HepG2 (cell line): ENCODE measurements around the gene TMEM198. TPM values are rescaled to one million over a fixed set of nuclear protein-coding genes. Genes with fewer than 3 reads are reported as not detected.

Experiments used
- BCLAF1 ChIP-seq: fragments of 450-650 bp; IDR thresholded peaks from 2 replicates; pipeline ENCODE4 v1.6.1; 2017; ENCODE audit warnings: mild to moderate bottlenecking
- CREM ChIP-seq, 2 experiments: sonication (generic) in 1 of 2; formaldehyde crosslinking in 1 of 2; IDR thresholded peaks; 2 replicates each; pipeline versions ENCODE4 v1.4.0 to v1.6.1; 2016 to 2020; ENCODE audit warnings: antibody characterized with exemption in 1 of 2, mild to moderate bottlenecking in 1 of 2, missing genetic modification reagents in 1 of 2
- GPN1 ChIP-seq: sonication (generic); formaldehyde crosslinking; IDR thresholded peaks from 2 replicates; pipeline ENCODE4 v1.5.1; 2020; ENCODE audit warnings: missing genetic modification reagents, borderline replicate concordance
- IKZF4 ChIP-seq: sonication (generic); formaldehyde crosslinking; IDR thresholded peaks from 2 replicates; pipeline ENCODE4 v1.5.1; 2020; ENCODE audit warnings: borderline replicate concordance, mild to moderate bottlenecking, low read depth, missing genetic modification reagents; ENCODE audit errors: not compliant biosample characterization
- KLF6 ChIP-seq: IDR thresholded peaks from 2 replicates; pipeline ENCODE4 v1.8.0; 2016; ENCODE audit warnings: missing biosample characterization, missing genetic modification reagents
- NCOA5 ChIP-seq: sonication (generic); formaldehyde crosslinking; IDR thresholded peaks from 2 replicates; pipeline ENCODE4 v1.4.0; 2020; ENCODE audit warnings: missing genetic modification reagents
- SRF ChIP-seq: IDR thresholded peaks from 2 replicates; pipeline ENCODE4 v1.6.1; 2011; ENCODE audit warnings: mild to moderate bottlenecking, low read depth, low read length, moderate library complexity
- TBP ChIP-seq: sonication (generic); formaldehyde crosslinking; IDR thresholded peaks from 2 replicates; pipeline ENCODE4 v1.5.0; 2020; ENCODE audit warnings: missing genetic modification reagents
- TERF1 ChIP-seq: sonication (generic); formaldehyde crosslinking; IDR thresholded peaks from 2 replicates; pipeline ENCODE4 v1.8.0; 2022; ENCODE audit warnings: mild to moderate bottlenecking, missing genetic modification reagents, moderate library complexity
- ZMYM3 ChIP-seq: sonication (generic); formaldehyde crosslinking; IDR thresholded peaks from 2 replicates; pipeline ENCODE4 v1.5.1; 2020; ENCODE audit warnings: mild to moderate bottlenecking, missing genetic modification reagents
- ZNF235 ChIP-seq: sonication (generic); formaldehyde crosslinking; IDR thresholded peaks from 2 replicates; pipeline ENCODE4 v1.8.1; 2023; ENCODE audit warnings: mild to moderate bottlenecking, missing genetic modification reagents, borderline replicate concordance
- ZNF3 ChIP-seq: IDR thresholded peaks from 2 replicates; pipeline ENCODE4 v1.7.0; 2017; ENCODE audit warnings: inconsistent platforms
- ZNF431 ChIP-seq: sonication (generic); formaldehyde crosslinking; IDR thresholded peaks from 2 replicates; pipeline ENCODE4 v1.9.0; 2022; ENCODE audit warnings: missing genetic modification reagents, low read depth, mild to moderate bottlenecking, borderline replicate concordance
- ZNF619 ChIP-seq: sonication (generic); formaldehyde crosslinking; IDR thresholded peaks from 2 replicates; pipeline ENCODE4 v1.4.0; 2020; ENCODE audit warnings: mild to moderate bottlenecking, missing genetic modification reagents
- ZNF724P ChIP-seq: sonication (generic); formaldehyde crosslinking; IDR thresholded peaks from 2 replicates; pipeline ENCODE4 v1.8.0; 2022; ENCODE audit warnings: missing genetic modification reagents, borderline replicate concordance
- ZNF841 ChIP-seq: sonication (generic); formaldehyde crosslinking; IDR thresholded peaks from 2 replicates; pipeline ENCODE4 v1.8.1; 2023; ENCODE audit warnings: missing genetic modification reagents, borderline replicate concordance
- polyA plus RNA-seq, 8 experiments: library from polyadenylated mRNA; depleted of rRNA in 3 of 8; stranded (reverse) in 7 of 8; unstranded in 1 of 8; fragments of >200 nt; fragmentation: Illumina TruSeq in 4 of 8; extraction: Trizol in 4 of 8; gene quantifications; 2 replicates each; pipeline versions ENCODE4 v1.2.1 to v1.2.3, GENCODE V29; 2011 to 2016; ENCODE audit warnings: low read depth in 4 of 8, missing spikeins in 1 of 8, mixed read lengths in 1 of 8; ENCODE audit not compliant: insufficient read depth in 1 of 8
- total RNA-seq, 5 experiments: library from RNA; depleted of rRNA; stranded (reverse); fragments of >200 nt; fragmentation: Illumina TruSeq; extraction: Trizol; gene quantifications; 2 replicates each; pipeline ENCODE4 v1.2.3, GENCODE V29; 2016; ENCODE audit warnings: low read depth in 1 of 5
- TF ChIP-seq, protein P1 (sequence below): sonication (generic); formaldehyde crosslinking; IDR thresholded peaks from 2 replicates; pipeline ENCODE4 v1.4.0; 2020; ENCODE audit warnings: missing genetic modification reagents
- TF ChIP-seq, protein P2 (sequence below): sonication (generic); formaldehyde crosslinking; IDR thresholded peaks from 2 replicates; pipeline ENCODE4 v1.5.0; 2020; ENCODE audit warnings: missing genetic modification reagents, mild to moderate bottlenecking, borderline replicate concordance

TMEM198 gene
- total and polyA plus RNA-seq, 2 of the 13 experiments (the other 11 are each of a cell fraction or from before 2014, with no cell fraction given), result 17.3 to 23.5 TPM

DNA sequence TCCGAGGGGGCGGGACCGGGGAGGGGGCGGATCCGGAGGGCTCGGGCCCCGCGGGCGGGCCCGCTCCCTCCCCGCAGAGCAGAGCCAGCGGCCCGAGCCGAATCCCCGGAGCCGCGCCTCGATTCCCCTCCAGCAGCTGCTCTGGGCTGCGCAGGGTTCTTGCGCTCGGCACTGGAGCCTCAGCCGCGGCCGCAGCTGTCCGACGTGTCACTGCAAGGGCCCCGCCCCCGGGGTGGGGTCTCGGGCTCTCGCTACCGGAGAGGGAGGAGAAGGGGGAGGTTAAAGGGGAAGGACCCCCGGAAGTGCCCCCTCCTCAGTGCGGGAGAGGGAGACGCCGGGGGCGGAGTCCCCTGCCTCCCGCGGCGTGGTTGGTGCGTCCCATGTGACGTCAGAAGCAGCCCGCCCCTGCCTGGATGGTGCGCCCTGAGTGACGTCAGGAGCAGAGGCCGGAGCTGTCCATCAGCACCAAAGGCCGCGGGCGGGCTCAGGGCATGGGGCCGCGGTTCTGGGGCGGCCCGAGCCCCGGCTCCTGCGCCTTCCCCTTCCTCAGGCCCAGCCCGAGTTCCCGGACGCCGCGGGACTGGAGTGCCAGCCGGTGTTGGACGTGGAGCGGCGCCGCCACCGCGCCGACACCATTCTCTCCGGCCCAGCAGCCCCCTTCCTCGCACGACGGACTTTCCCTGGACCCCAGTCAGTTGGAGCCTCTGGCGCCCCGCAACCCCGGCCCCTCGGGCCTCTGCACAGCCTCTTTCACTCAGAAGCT lies at the start of gene TMEM198, which contains the start of gene CHPF (continued):
- no peak for TF ChIP-seq BCLAF1
- TF ChIP-seq ZNF431, result no peak; the same call in 1 of the 2 replicates
- 0 out of 2 replicates have a peak, but pooled peaks have one; percentile 9 for TF ChIP-seq ZNF619 (CRISPR knock-in tag)
- TF ChIP-seq SRF, result no peak
- no peak for TF ChIP-seq TERF1 (CRISPR knock-in tag)
- TF ChIP-seq CREM (IDR thresholded peaks at IDR 0.05), result peak; percentile 97
- TF ChIP-seq CREM (CRISPR knock-in tag; IDR thresholded peaks at IDR 0.05), result peak; percentile 80
- TF ChIP-seq, protein P1, sequence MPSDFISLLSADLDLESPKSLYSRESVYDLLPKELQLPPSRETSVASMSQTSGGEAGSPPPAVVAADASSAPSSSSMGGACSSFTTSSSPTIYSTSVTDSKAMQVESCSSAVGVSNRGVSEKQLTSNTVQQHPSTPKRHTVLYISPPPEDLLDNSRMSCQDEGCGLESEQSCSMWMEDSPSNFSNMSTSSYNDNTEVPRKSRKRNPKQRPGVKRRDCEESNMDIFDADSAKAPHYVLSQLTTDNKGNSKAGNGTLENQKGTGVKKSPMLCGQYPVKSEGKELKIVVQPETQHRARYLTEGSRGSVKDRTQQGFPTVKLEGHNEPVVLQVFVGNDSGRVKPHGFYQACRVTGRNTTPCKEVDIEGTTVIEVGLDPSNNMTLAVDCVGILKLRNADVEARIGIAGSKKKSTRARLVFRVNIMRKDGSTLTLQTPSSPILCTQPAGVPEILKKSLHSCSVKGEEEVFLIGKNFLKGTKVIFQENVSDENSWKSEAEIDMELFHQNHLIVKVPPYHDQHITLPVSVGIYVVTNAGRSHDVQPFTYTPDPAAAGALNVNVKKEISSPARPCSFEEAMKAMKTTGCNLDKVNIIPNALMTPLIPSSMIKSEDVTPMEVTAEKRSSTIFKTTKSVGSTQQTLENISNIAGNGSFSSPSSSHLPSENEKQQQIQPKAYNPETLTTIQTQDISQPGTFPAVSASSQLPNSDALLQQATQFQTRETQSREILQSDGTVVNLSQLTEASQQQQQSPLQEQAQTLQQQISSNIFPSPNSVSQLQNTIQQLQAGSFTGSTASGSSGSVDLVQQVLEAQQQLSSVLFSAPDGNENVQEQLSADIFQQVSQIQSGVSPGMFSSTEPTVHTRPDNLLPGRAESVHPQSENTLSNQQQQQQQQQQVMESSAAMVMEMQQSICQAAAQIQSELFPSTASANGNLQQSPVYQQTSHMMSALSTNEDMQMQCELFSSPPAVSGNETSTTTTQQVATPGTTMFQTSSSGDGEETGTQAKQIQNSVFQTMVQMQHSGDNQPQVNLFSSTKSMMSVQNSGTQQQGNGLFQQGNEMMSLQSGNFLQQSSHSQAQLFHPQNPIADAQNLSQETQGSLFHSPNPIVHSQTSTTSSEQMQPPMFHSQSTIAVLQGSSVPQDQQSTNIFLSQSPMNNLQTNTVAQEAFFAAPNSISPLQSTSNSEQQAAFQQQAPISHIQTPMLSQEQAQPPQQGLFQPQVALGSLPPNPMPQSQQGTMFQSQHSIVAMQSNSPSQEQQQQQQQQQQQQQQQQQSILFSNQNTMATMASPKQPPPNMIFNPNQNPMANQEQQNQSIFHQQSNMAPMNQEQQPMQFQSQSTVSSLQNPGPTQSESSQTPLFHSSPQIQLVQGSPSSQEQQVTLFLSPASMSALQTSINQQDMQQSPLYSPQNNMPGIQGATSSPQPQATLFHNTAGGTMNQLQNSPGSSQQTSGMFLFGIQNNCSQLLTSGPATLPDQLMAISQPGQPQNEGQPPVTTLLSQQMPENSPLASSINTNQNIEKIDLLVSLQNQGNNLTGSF (CRISPR knock-in tag), result peak; percentile 89; the same call in 1 of the 2 replicates
- no peak; the same call in 1 of the 2 replicates for TF ChIP-seq KLF6 (CRISPR knock-in tag)
- TF ChIP-seq TBP (CRISPR knock-in tag), result peak; percentile 81; the same call in 1 of the 2 replicates
- 0 out of 2 replicates have a peak, but pooled peaks have one; percentile 37 for TF ChIP-seq ZMYM3 (CRISPR knock-in tag)
- TF ChIP-seq GPN1 (CRISPR knock-in tag), result no peak
- peak; percentile 72; the same call in 1 of the 2 replicates for TF ChIP-seq ZNF235 (CRISPR knock-in tag)
- 0 out of 2 replicates have a peak, but pooled peaks have one; percentile 19 for TF ChIP-seq ZNF841 (CRISPR knock-in tag)
- no peak for TF ChIP-seq ZNF3 (CRISPR knock-in tag)
- TF ChIP-seq, protein P2, sequence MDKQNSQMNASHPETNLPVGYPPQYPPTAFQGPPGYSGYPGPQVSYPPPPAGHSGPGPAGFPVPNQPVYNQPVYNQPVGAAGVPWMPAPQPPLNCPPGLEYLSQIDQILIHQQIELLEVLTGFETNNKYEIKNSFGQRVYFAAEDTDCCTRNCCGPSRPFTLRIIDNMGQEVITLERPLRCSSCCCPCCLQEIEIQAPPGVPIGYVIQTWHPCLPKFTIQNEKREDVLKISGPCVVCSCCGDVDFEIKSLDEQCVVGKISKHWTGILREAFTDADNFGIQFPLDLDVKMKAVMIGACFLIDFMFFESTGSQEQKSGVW (CRISPR knock-in tag), result no peak; the same call in 1 of the 2 replicates
- TF ChIP-seq NCOA5 (CRISPR knock-in tag), result 0 out of 2 replicates have a peak, but pooled peaks have one; percentile 80
- TF ChIP-seq ZNF724P (CRISPR knock-in tag), result peak; percentile 87
- peak; percentile 96 for TF ChIP-seq IKZF4
